SH-SY5Y (cell line): ENCODE data around the gene HSD17B3.

Experiments used
- GATA2 ChIP-seq: IDR thresholded peaks from 2 replicates; pipeline ENCODE4 v1.6.1; 2011; ENCODE audit warnings: mild to moderate bottlenecking, low read depth, low read length
- GATA3 ChIP-seq: IDR thresholded peaks from 2 replicates; pipeline ENCODE4 v1.6.1; 2011; ENCODE audit warnings: low read depth, mild to moderate bottlenecking, low read length, moderate library complexity

- no peak for TF ChIP-seq GATA2
- TF ChIP-seq GATA3 = no peak
Measured at GRCh38 chr9:96241391-96241809, 60.6 kb downstream of the HSD17B3 start.
